Activated T-helper 9 cell treated with anti-CD3 and anti-CD28 coated beads, Interleukin-2, amount 50 U/mL, for 16 hours (primary cell): ENCODE data around the gene MYO3A.
"Not testable (repeated sequence)": the region's sequence is repeated elsewhere in the genome, so short reads cannot be mapped to it uniquely, and the experiment has no call there.

Source experiments
- DNase-seq: peaks from one replicate; pipeline ENCODE4 v3.0.0-alpha.2; 2020; ENCODE audit warnings: low read depth

MYO3A gene

GRCh38 chr10:26090762-26091161, 156.7 kb downstream of the MYO3A start:
- no peak for DNase-seq

GRCh38 chr10:26093229-26093628, 159.2 kb downstream of the MYO3A start:
- no peak for DNase-seq

- no peak for DNase-seq
These were observed 161.8 kb downstream of the MYO3A start for GRCh38 chr10:26095781-26096180.

GRCh38 chr10:26097549-26097948, 163.5 kb downstream of the MYO3A start:
- DNase-seq: not testable (repeated sequence)

GRCh38 chr10:26112532-26112931, 178.5 kb downstream of the MYO3A start:
- no peak for DNase-seq

- no peak for DNase-seq
These were observed 204.6 kb downstream of the MYO3A start for GRCh38 chr10:26138613-26139012.

- DNase-seq: no peak
These were observed 222.0 kb downstream of the MYO3A start for GRCh38 chr10:26156019-26156418.

- no peak for DNase-seq
These were observed 223.7 kb downstream of the MYO3A start for GRCh38 chr10:26157734-26158133.

- no peak for DNase-seq
These were observed 235.4 kb downstream of the MYO3A start for GRCh38 chr10:26169466-26169865.

GRCh38 chr10:26172131-26172530, 238.1 kb downstream of the MYO3A start:
- no peak for DNase-seq

- no peak for DNase-seq
These were observed 239.8 kb downstream of the MYO3A start for GRCh38 chr10:26173837-26174236.

- no peak for DNase-seq
These were observed 243.3 kb downstream of the MYO3A start for GRCh38 chr10:26177341-26177740.

GRCh38 chr10:26194275-26194674, 260.2 kb downstream of the MYO3A start:
- no peak for DNase-seq

GRCh38 chr10:26197248-26197647, 263.2 kb downstream of the MYO3A start:
- DNase-seq: no peak

- no peak for DNase-seq
These were observed 264.1 kb downstream of the MYO3A start for GRCh38 chr10:26198119-26198518.

GRCh38 chr10:26199841-26200240, 265.8 kb downstream of the MYO3A start:
- no peak for DNase-seq

GRCh38 chr10:26205223-26205622, 271.2 kb downstream of the MYO3A start:
- DNase-seq: no peak

GRCh38 chr10:26211781-26212444, 277.9 kb downstream of the MYO3A start:
- no peak for DNase-seq

GRCh38 chr10:26212511-26212910, 278.5 kb downstream of the MYO3A start:
- no peak for DNase-seq

- no peak for DNase-seq
These were observed 279.2 kb downstream of the MYO3A start for GRCh38 chr10:26213157-26213800.

GRCh38 chr10:26214004-26214403, 280.0 kb downstream of the MYO3A start:
- DNase-seq: no peak

- no peak for DNase-seq
These were observed 280.7 kb downstream of the MYO3A start for GRCh38 chr10:26214551-26215395.

- no peak for DNase-seq
These were observed 281.4 kb downstream of the MYO3A start for GRCh38 chr10:26215396-26215934.
